Endodermal cell (in vitro differentiated cells): ENCODE results near the gene TUBA4B. TPM values are rescaled to one million over a fixed set of nuclear protein-coding genes. Genes with fewer than 3 reads are reported as not detected.

Experiments used
- DNase-seq: peaks from one replicate; pipeline ENCODE4 v3.0.0-alpha.2; 2017
- H3K27ac ChIP-seq: 2 replicates; pipeline ENCODE4 v1.5.1; 2013; ENCODE audit warnings: mild to moderate bottlenecking, low read depth, low read length, moderate library complexity
- H3K27me3 ChIP-seq: 2 replicates; pipeline ENCODE4 v1.6.1; 2013; ENCODE audit warnings: mild to moderate bottlenecking, low read length, moderate library complexity; ENCODE audit not compliant: insufficient read depth, control insufficient read depth, poor library complexity, severe bottlenecking
- H3K36me3 ChIP-seq: 2 replicates; pipeline ENCODE4 v1.7.0; 2013; ENCODE audit warnings: mild to moderate bottlenecking, low read length, moderate library complexity; ENCODE audit not compliant: control insufficient read depth, insufficient read depth
- H3K4me1 ChIP-seq: one replicate; pipeline ENCODE4 v1.7.0; 2013; ENCODE audit warnings: low read length; ENCODE audit not compliant: control insufficient read depth, insufficient read depth
- H3K4me3 ChIP-seq: 2 replicates; pipeline ENCODE4 v1.5.1; 2013; ENCODE audit warnings: mild to moderate bottlenecking, low read length, moderate library complexity
- H3K9ac ChIP-seq: 2 replicates; pipeline ENCODE4 v1.6.1; 2013; ENCODE audit warnings: mild to moderate bottlenecking, low read length, moderate library complexity; ENCODE audit not compliant: poor library complexity, severe bottlenecking; ENCODE audit errors: extremely low read depth
- H3K9me3 ChIP-seq: 2 replicates; pipeline ENCODE4 v1.6.1; 2013; ENCODE audit warnings: mild to moderate bottlenecking, low read length, moderate library complexity; ENCODE audit not compliant: control insufficient read depth
- H3K27ac Mint-ChIP-seq: 2 replicates; pipeline ENCODE4 v1.8.0; 2020; ENCODE audit warnings: mixed read lengths
- H3K27me3 Mint-ChIP-seq: 2 replicates; pipeline ENCODE4 v1.8.0; 2021; ENCODE audit warnings: mild to moderate bottlenecking, mixed read lengths; ENCODE audit not compliant: insufficient read depth
- H3K36me3 Mint-ChIP-seq: 2 replicates; pipeline ENCODE4 v1.8.0; 2020; ENCODE audit warnings: low read depth, mixed read lengths
- H3K4me1 Mint-ChIP-seq: 2 replicates; pipeline ENCODE4 v1.8.0; 2020; ENCODE audit warnings: mixed read lengths
- H3K4me3 Mint-ChIP-seq: 2 replicates; pipeline ENCODE4 v1.8.0; 2020; ENCODE audit warnings: mild to moderate bottlenecking, moderate library complexity, mixed read lengths
- H3K9me3 Mint-ChIP-seq: 2 replicates; pipeline ENCODE4 v1.8.0; 2020; ENCODE audit warnings: mild to moderate bottlenecking, mixed read lengths
- CTCF ChIP-seq: fragments of 200-600 bp; sonication (generic); conservative IDR thresholded peaks from 2 replicates; pipeline ENCODE4 v1.5.0; 2021; ENCODE audit warnings: antibody characterized with exemption, mild to moderate bottlenecking
- WGBS, 2 experiments: methylation state at CpG; one replicate each; pipeline versions ENCODE4 v1.1.5 to v1.1.7; 2013; ENCODE audit warnings: missing lambda C conversion rate in 2 of 2, mixed read lengths in 1 of 2; ENCODE audit not compliant: insufficient coverage in 1 of 2, insufficient read length in 1 of 2; 5-methylcytosine and 5-hydroxymethylcytosine counted together
- total RNA-seq, 2 donors: library from RNA; stranded (reverse); fragmentation: NEBNext Ultra II Directional in 1 of 2; extraction: Animal tissue kit (Norgen Biotek cat#: 25700) in 1 of 2; gene quantifications; 2 replicates in 1 of 2; 3 replicates in 1 of 2; pipeline ENCODE4 v1.2.1, GENCODE V29; 2021

TUBA4B gene
- total RNA-seq, 2 donors from 2014 or later = not detected

GRCh38 chr2:219280651-219281050, 27.6 kb downstream of the TUBA4B start:
- peaks cover 25% of the 10 kb centered on the region for H3K36me3 Mint-ChIP-seq
- Histone ChIP-seq H3K27ac (no peak overlapping the region), H3K4me1 (peaks cover 22% of the 10 kb centered on the region), H3K4me3 (peak overlapping the region; percentile 86), H3K36me3 (peaks cover 40% of the 10 kb centered on the region), H3K9me3 (no peaks in the 10 kb centered on the region), H3K27me3 (no peaks in the 10 kb centered on the region), H3K9ac (peak overlapping the region; percentile 94)
- 91 to 100% methylated on average over 3 to 4 of the region's 4 CpGs for WGBS, 2 experiments
- H3K27ac Mint-ChIP-seq = peak overlapping the region; percentile 98
- no peak for DNase-seq
- peak overlapping the region; percentile 74 for H3K4me3 Mint-ChIP-seq
- no peak for TF ChIP-seq CTCF
- no peaks in the 10 kb centered on the region for H3K9me3 Mint-ChIP-seq
- H3K4me1 Mint-ChIP-seq = peaks cover 36% of the 10 kb centered on the region
- H3K27me3 Mint-ChIP-seq = no peaks in the 10 kb centered on the region

GRCh38 chr2:219281588-219281987, 28.5 kb downstream of the TUBA4B start:
- no peak for TF ChIP-seq CTCF
- Mint-ChIP-seq H3K4me1 (peaks cover 39% of the 10 kb centered on the region), H3K27me3 (no peaks in the 10 kb centered on the region), H3K36me3 (peaks cover 25% of the 10 kb centered on the region), H3K4me3 (no peak overlapping the region), H3K27ac (no peak overlapping the region), H3K9me3 (no peaks in the 10 kb centered on the region)
- Histone ChIP-seq H3K27me3 (no peaks in the 10 kb centered on the region), H3K27ac (no peak overlapping the region), H3K9me3 (no peaks in the 10 kb centered on the region), H3K4me1 (peaks cover 22% of the 10 kb centered on the region), H3K36me3 (peaks cover 40% of the 10 kb centered on the region), H3K4me3 (no peak overlapping the region), H3K9ac (no peak overlapping the region)
- WGBS, 2 experiments = 82 to 86% methylated on average over 4 to 8 of the region's 8 CpGs
- DNase-seq = no peak

GRCh38 chr2:219282375-219282774, 29.3 kb downstream of the TUBA4B start:
- H3K4me1 Mint-ChIP-seq = peaks cover 35% of the 10 kb centered on the region

More at GRCh38 chr2:219282375-219282774, 29.3 kb downstream of the TUBA4B start:
- Histone ChIP-seq H3K27ac (no peak overlapping the region), H3K36me3 (peaks cover 40% of the 10 kb centered on the region), H3K9ac (no peak overlapping the region), H3K4me1 (peaks cover 22% of the 10 kb centered on the region), H3K27me3 (no peaks in the 10 kb centered on the region), H3K4me3 (no peak overlapping the region), H3K9me3 (no peaks in the 10 kb centered on the region)
- no peaks in the 10 kb centered on the region for H3K9me3 Mint-ChIP-seq
- no peak for DNase-seq
- 94 to 98% methylated on average over 5 of the region's 5 CpGs for WGBS, 2 experiments
- no peak overlapping the region for H3K4me3 Mint-ChIP-seq
- no peak overlapping the region for H3K27ac Mint-ChIP-seq
- no peak for TF ChIP-seq CTCF
- peaks cover 25% of the 10 kb centered on the region for H3K36me3 Mint-ChIP-seq
- no peaks in the 10 kb centered on the region for H3K27me3 Mint-ChIP-seq
